OCI-LY3 (cell line): ENCODE results near the gene CTDSPL2.
"Not testable (repeated sequence)": the region's sequence is repeated elsewhere in the genome, so short reads cannot be mapped to it uniquely, and the experiment has no call there.

Experiments
- H2AFZ ChIP-seq: fragments of 200-600, 300-600 bp; shearing (Covaris generic); 2 replicates; pipeline ENCODE4 v1.6.0; 2014; ENCODE audit warnings: antibody characterized with exemption, low read depth, low read length
- H3K27ac ChIP-seq: fragments of 200-600, 300-600 bp; sonication (generic); 2 replicates; pipeline ENCODE4 v1.5.1; 2014; ENCODE audit warnings: mild to moderate bottlenecking, low read length, moderate library complexity, mixed read lengths
- H3K27me3 ChIP-seq: fragments of 200-600, 300-600 bp; sonication (generic); 2 replicates; pipeline ENCODE4 v1.6.1; 2014; ENCODE audit warnings: low read depth, low read length, mixed read lengths
- H3K36me3 ChIP-seq: fragments of 200-600, 300-600 bp; sonication (generic); replicated peaks from 2 replicates; pipeline ENCODE3; 2014; ENCODE audit warnings: low read depth, low read length, mixed read lengths
- H3K4me1 ChIP-seq: fragments of 300-600, 200-600 bp; sonication (generic); 2 replicates; pipeline ENCODE4 v1.6.1; 2014; ENCODE audit warnings: low read length, mixed read lengths
- H3K4me2 ChIP-seq: fragments of 200-600, 300-600 bp; sonication (generic); 2 replicates; pipeline ENCODE4 v1.6.1; 2014; ENCODE audit warnings: low read length, mixed read lengths
- H3K4me3 ChIP-seq: fragments of 300-600, 200-600 bp; sonication (generic); 2 replicates; pipeline ENCODE4 v1.5.1; 2014; ENCODE audit warnings: antibody characterized with exemption, mild to moderate bottlenecking, low read length, moderate library complexity
- H3K79me2 ChIP-seq: fragments of 300-600, 200-600 bp; shearing (Covaris generic); 2 replicates; pipeline ENCODE4 v1.6.1; 2014; ENCODE audit warnings: mild to moderate bottlenecking, low read length, mixed read lengths
- H3K9ac ChIP-seq: fragments of 300-600, 200-600 bp; shearing (Covaris generic); 2 replicates; pipeline ENCODE4 v1.6.0; 2014; ENCODE audit warnings: mild to moderate bottlenecking, low read length, moderate library complexity
- H3K9me3 ChIP-seq: fragments of 200-600, 300-600 bp; shearing (Covaris generic); 2 replicates; pipeline ENCODE4 v1.6.1; 2014; ENCODE audit warnings: low read length, mixed read lengths; ENCODE audit not compliant: insufficient read depth
- H4K20me1 ChIP-seq: fragments of 200-600, 300-600 bp; sonication (generic); 2 replicates; pipeline ENCODE4 v1.6.1; 2016; ENCODE audit warnings: low read length, mixed read lengths; ENCODE audit not compliant: insufficient read depth
- CTCF ChIP-seq: fragments of 200-600, 300-600 bp; sonication (generic); IDR thresholded peaks from 2 replicates; pipeline ENCODE4 v1.5.1; 2014; ENCODE audit warnings: antibody characterized with exemption, low read length, low read depth
- EZH2phosphoT487 ChIP-seq: fragments of 200-600 bp; shearing (Covaris generic); IDR thresholded peaks from 2 replicates; pipeline ENCODE4 v1.6.1; 2018; ENCODE audit warnings: antibody characterized with exemption, mixed run types, low read depth

The CTDSPL2 gene

DNA sequence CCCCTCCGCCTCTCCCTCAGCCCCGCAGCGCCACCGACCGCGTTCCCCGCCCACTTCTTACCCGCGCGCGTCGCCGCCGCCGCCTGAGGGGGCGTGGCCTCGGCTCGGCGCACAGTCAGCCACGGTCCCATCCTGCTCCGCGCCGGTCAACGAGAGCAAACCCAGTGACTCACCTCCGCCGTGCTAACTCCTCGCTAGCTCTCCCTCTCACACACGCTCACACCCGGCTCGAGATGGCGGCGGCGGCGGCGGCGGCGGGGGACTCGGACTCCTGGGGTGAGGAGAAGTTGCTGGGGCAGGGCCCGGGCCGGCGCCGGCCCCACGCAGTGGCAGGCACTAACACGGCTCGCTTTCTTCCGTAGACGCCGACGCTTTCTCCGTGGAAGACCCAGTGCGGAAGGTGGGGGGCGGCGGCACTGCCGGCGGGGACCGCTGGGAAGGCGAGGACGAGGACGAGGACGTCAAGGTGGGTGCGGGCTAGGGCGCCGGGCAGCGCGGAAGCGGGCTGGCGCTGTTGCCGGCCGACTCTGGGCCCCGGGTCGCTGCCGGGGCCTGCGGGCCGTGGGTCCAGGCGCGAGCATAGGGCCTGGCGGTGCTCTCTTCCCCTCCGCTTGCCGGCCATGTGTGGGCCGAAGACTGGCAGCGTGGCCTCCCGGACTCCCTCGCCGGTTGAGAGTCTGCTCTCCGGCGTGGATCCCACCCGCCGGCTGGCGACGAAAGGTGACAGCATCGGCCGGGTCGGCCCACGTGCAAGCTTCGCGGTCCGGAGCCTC is 109.7 kb downstream of the CTDSPL2 start, which contains the start of gene EIF3J:
EIF3J (plus strand) TSS at position 186 of the 773 bp plus-strand sequence; CDS start at position 234, 48 bp downstream.
- H3K36me3 ChIP-seq: peaks cover 20% of the 10 kb centered on the region
- H3K9ac ChIP-seq: peak within 1 kb of the TSS; percentile 83
- peak within 1 kb of the TSS; percentile 84; the same call in 1 of the 2 replicates for H2AFZ ChIP-seq
- TF ChIP-seq CTCF: no peak
- TF ChIP-seq EZH2phosphoT487: no peak
- H3K27ac ChIP-seq: peak within 1 kb of the TSS; percentile 69
- H4K20me1 ChIP-seq: 0 out of 2 replicates have a peak, but pooled peaks cover 9% of the 10 kb centered on the region
- H3K4me3 ChIP-seq: peak within 1 kb of the TSS; percentile 94
- H3K27me3 ChIP-seq: no peaks in the 10 kb centered on the region
- peaks cover 10% of the 10 kb centered on the region for H3K4me1 ChIP-seq
- peaks cover 50% of the 10 kb centered on the region for H3K79me2 ChIP-seq
- peak within 1 kb of the TSS; percentile 81 for H3K4me2 ChIP-seq
- no peaks in the 10 kb centered on the region for H3K9me3 ChIP-seq

GRCh38 chr15:44537735-44538240 is 110.4 kb downstream of the CTDSPL2 start:
- H3K27me3 ChIP-seq: no peaks in the 10 kb centered on the region
- peak overlapping the region; percentile 81 for H3K4me2 ChIP-seq
- H3K27ac ChIP-seq: peak overlapping the region; percentile 69
- TF ChIP-seq EZH2phosphoT487 (no peak), CTCF (no peak)
- H3K4me1 ChIP-seq: peaks cover 10% of the 10 kb centered on the region
- H3K36me3 ChIP-seq: peaks cover 27% of the 10 kb centered on the region
- H2AFZ ChIP-seq: no peak overlapping the region
- H3K9me3 ChIP-seq: no peaks in the 10 kb centered on the region
- H3K79me2 ChIP-seq: peaks cover 56% of the 10 kb centered on the region
- 0 out of 2 replicates have a peak, but pooled peaks cover 9% of the 10 kb centered on the region for H4K20me1 ChIP-seq
- peak overlapping the region; percentile 94 for H3K4me3 ChIP-seq
- H3K9ac ChIP-seq: peak overlapping the region; percentile 83

- H3K4me1 ChIP-seq: peaks cover 19% of the 10 kb centered on the region
- no peak overlapping the region for H3K9ac ChIP-seq
- peaks cover 21% of the 10 kb centered on the region for H4K20me1 ChIP-seq
- no peak overlapping the region for H3K27ac ChIP-seq
- peaks cover 37% of the 10 kb centered on the region for H3K36me3 ChIP-seq
- no peak overlapping the region for H3K4me2 ChIP-seq
- H3K79me2 ChIP-seq: peaks cover 92% of the 10 kb centered on the region
- H3K4me3 ChIP-seq: no peak overlapping the region
- H3K9me3 ChIP-seq: no peaks in the 10 kb centered on the region
- H2AFZ ChIP-seq: no peak overlapping the region
- no peak for TF ChIP-seq EZH2phosphoT487
- no peaks in the 10 kb centered on the region for H3K27me3 ChIP-seq
These were observed 114.0 kb downstream of the CTDSPL2 start for GRCh38 chr15:44541282-44541958.

GRCh38 chr15:44542596-44542995 is 115.2 kb downstream of the CTDSPL2 start:
- peaks cover 37% of the 10 kb centered on the region for H3K36me3 ChIP-seq
- H3K79me2 ChIP-seq: peaks cover 98% of the 10 kb centered on the region
- H3K9ac ChIP-seq: no peak overlapping the region
- TF ChIP-seq EZH2phosphoT487 (no peak), CTCF (no peak)
- H3K27ac ChIP-seq: no peak overlapping the region
- peaks cover 24% of the 10 kb centered on the region for H3K4me1 ChIP-seq
- H3K4me2 ChIP-seq: no peak overlapping the region
- H3K9me3 ChIP-seq: no peaks in the 10 kb centered on the region
- H3K27me3 ChIP-seq: no peaks in the 10 kb centered on the region
- no peak overlapping the region for H2AFZ ChIP-seq
- peaks cover 26% of the 10 kb centered on the region for H4K20me1 ChIP-seq
- H3K4me3 ChIP-seq: no peak overlapping the region

GRCh38 chr15:44544745-44545144 is 117.3 kb downstream of the CTDSPL2 start:
- not testable (repeated sequence) for H3K9me3 ChIP-seq, H3K27ac ChIP-seq, H2AFZ ChIP-seq, H3K4me2 ChIP-seq, H3K27me3 ChIP-seq, H3K4me3 ChIP-seq, H3K9ac ChIP-seq
- H3K79me2 ChIP-seq: peaks cover 96% of the 10 kb centered on the region
- H4K20me1 ChIP-seq: peaks cover 30% of the 10 kb centered on the region
- H3K36me3 ChIP-seq: peaks cover 39% of the 10 kb centered on the region
- H3K4me1 ChIP-seq: peaks cover 18% of the 10 kb centered on the region
